KBM-7 (cell line): ENCODE measurements around the gene RUBCN.
"Not testable (repeated sequence)": the region's sequence is repeated elsewhere in the genome, so short reads cannot be mapped to it uniquely, and the experiment has no call there.

Experiments
- DNase-seq: peaks from one replicate; pipeline ENCODE4 v3.0.0-alpha.2; 2015
- in situ Hi-C: fragments of 300-500 bp; cut with MboI; formaldehyde crosslinking; loops from 2 replicates; pipeline ENCODE4 v1.14.3; 2020; ENCODE audit warnings: low sequenced_read_pairs, low pct_unique_long_range_greater_than_20kb, mixed read lengths

RUBCN gene

DNA sequence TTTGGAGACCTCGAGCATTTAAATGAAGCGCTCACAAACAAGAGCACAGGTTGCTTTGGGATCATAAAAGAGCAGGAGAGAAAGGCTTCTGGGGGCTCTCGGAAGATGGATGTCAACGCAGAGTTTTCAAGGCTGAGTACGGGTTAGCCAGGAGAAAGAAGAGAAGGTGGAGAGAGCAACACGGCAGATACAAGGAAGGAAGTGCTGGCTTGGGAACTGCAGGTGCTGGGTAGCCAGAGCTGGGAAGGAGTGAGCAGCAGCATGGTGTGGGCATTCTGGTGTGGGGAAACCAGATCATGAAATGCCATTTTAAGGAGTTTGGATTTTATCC lies 580 bp upstream of the RUBCN start:
- in situ Hi-C loops = no loop called here
- no peak for DNase-seq

DNA sequence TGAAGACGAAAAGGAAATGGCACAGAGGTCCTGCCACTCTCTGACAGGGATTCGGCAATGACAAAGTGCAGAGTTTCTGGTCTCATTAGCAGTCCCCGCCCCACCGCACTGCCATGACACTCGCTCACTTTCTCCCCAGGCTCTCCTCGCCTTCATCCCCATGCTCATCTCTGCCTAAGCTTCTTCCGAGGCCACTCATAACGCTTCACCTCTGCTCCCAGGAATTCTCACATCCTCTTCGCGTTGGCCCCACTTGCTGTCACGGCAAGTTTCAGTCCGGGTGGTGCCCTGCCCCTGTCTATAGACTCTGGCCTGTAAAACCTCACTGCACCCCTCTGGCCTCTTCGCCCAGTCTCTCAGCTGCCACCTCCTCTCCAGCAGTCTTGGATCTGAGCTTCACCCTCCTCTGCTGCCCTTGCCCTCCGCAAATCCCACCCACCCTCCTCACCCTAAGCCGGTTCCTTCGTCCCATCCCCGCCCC lies 654 bp downstream of the RUBCN start:
- no peak for DNase-seq
- in situ Hi-C loops = no loop called here

DNA sequence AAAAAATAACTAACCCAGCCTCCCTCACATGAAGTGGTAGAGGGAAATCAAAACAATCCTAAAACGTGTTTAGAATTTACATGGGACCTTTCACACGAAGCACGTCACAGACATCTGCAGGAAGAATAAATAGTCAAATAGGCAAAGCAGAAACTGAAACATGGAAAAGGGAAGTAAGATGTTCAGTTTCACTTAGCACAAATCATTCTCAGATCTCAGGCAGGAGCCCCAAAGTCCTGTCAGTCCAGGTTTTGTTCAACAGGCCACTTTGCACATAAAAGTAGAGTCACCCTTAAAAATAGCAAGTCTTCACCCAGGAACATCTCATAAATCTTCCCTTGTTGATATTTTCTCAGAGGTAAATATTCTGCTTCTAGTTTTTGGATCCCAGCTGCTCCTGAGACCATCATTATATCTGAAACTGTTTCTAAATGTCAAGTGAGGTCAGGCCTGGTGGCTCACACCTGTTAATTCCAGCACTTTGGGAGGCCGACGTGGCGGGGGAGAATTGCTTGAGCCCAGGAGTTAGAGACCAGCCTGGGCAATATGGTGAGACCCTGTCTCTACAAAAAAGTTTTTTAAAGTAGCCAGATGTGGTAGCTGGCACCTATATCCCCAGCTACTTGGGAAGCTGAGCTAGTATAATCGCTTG lies 1.9 kb downstream of the RUBCN start:
- DNase-seq = peak; percentile 83
- in situ Hi-C loops = no loop called here

DNA sequence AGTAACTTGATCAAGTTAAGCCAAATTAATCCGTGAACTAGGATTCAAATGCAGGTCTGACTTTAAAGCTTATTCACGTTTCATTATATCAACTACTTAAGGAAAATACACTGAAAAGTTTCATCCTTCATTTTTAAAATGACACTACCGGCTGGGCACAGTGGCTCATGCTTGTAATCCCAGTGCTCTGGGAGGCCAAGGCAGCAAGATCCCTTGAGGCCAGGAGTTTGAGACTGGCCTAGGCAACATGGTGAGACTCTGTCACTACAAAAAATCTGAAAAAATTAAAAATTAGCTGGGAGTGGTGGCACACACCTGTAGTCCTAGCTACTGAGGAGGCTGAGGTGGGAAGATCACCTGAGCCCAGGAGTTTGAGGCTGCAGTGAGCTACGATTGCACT lies 3.7 kb downstream of the RUBCN start:
- in situ Hi-C loops = no loop called here
- DNase-seq = no peak

DNA sequence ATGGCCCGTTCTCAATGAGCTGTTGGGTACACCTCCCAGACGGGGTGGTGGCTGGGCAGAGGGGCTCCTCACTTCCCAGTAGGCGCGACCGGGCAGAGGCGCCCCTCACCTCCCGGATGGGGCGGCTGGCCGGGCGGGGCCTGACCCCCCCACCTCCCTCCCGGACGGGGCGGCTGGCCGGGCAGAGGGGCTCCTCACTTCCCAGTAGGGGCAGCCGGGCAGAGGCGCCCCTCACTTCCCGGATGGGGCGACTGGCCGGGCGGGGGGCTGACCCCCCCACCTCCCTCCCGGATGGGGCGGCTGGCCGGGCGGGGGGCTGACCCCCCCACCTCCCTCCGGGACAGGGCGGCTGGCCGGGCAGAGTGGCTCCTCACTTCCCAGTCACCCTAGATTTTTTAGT lies 5.2 kb downstream of the RUBCN start:
- DNase-seq, in situ Hi-C loops: not testable (repeated sequence)

DNA sequence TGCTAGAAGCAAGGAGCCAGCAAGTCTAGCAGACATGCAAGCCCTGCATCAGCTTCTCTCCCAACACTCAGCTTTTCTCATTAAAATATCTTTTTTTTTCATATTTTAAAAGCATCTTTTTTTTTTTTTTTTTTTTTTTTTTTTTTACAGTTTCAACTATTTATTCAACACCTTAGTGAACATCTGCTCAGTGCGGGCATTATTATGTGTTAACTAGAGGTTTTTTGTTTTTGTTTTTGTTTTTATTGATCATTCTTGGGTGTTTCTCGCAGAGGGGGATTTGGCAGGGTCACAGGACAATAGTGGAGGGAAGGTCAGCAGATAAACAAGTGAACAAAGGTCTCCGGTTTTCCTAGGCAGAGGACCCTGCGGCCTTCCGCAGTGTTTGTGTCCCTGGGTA lies 5.9 kb downstream of the RUBCN start:
- in situ Hi-C loops, DNase-seq: not testable (repeated sequence)

DNA sequence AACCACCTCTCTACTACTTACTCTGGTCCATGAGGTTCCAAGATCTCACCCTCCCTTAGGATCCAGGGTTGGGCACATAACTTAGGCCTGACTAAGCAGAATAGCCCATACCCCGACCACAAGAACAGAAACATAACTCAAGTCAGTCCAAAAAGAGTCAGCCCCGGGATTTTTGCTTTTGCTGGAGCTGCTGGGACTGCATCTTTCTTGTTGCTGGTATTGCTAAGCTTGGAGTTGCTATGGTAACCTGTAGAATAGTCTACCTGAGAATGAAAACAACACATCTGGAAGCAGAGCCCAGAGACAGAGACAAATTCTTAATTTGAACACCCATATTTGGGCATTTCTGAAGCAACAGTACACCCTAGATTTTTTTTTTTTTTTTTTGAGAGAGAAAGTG lies 6.5 kb downstream of the RUBCN start:
- DNase-seq = peak; percentile 33
- in situ Hi-C loops = no loop called here

DNA sequence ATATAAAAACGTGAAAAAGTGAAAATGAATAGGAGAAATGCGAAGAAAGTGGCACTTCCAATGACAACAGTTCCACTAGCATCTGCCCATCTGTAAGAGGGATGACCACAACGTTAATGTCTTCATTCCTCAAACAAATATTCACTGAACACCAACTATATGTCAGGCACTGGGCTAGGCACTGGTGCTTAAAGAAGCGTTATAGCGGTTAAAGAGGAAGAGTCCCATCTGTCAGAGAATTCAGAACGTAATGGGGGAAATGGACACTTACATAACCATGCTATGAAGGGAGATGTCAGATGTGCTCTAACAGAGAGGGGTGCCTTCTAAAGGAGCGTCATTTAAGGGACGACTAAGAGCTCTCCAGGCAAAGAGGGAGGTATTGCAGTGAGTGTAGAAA lies 8.2 kb downstream of the RUBCN start:
- in situ Hi-C loops = no loop called here
- peak; percentile 40 for DNase-seq

DNA sequence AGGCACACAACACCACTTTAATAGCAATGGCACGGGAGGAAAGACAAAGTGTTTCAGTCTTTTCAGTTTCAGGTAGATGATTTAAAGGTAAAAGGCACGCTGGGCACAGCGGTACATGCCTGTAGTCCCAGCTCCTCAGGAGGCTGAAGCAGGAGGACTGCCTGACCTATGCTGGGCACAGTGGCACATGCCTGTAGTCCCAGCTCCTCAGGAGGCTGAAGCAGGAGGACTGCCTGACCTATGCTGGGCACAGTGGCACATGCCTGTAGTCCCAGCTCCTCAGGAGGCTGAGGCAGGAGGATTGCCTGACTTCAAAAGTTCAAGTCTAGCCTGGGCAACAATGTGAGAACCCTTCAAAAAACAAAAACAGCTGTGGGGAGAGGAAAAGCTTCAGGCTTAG lies 8.8 kb downstream of the RUBCN start:
- in situ Hi-C loops, DNase-seq: not testable (repeated sequence)

DNA sequence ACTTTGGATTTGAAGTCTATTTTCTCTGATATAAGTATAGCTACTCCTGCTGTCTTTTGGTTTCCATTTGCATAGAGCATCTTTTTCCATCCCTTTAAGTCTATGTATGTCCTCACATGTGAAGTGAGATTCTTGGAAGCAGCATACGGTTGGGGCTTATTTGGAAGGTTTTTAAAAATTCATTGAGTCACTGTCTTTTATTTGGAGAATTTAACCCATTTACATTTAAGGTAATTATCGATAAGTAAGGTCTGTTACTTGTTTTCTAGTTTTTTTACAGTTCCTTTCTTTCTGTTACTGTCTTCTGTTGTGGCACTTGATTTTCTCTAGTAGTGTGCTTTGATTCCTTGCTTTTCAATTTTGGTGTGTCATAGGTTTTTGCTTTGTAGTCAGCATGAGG lies 14.0 kb downstream of the RUBCN start:
- in situ Hi-C loops = no loop called here
- DNase-seq = no peak

DNA sequence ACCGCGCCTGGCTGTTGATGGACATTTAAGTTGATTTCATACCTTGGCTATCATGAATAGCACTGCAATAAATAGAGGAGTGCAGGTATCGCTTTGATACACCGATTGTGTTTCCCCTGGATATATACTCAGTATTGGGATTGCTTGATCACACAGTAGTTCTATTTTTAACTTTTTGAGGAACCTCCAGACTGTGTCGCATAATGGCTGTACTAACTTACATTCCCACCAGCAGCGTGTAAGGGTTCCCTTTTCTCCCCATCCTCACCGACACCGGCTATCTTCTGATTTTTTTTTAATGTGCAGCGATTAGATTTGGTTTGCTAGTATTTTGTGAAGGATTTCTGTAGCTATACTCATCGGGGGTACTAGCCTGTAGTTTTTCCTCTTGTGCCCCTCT lies 16.0 kb downstream of the RUBCN start:
- in situ Hi-C loops = no loop called here

DNA sequence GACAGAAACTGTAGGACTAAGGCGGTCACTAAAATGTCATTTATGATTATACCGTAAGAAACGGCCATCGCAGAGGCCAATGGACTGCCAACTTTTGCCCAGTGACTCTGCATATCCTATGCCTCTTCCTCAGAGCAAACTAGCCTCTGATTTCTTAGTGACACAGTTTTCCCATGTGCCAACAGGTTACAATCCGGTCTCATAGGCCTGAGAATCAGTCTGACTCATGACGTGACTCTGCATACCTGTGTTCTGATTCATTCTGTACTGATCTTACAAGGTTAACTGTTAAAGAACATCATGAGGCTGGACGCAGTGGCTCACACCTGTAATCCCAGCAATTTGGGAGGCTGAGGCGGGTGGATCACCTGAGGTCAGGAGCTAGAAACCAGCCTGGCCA lies 17.8 kb downstream of the RUBCN start:
- in situ Hi-C loops = no loop called here
- no peak for DNase-seq

More for the DNA sequence above, 16.0 kb downstream of the RUBCN start:
- DNase-seq = no peak

DNA sequence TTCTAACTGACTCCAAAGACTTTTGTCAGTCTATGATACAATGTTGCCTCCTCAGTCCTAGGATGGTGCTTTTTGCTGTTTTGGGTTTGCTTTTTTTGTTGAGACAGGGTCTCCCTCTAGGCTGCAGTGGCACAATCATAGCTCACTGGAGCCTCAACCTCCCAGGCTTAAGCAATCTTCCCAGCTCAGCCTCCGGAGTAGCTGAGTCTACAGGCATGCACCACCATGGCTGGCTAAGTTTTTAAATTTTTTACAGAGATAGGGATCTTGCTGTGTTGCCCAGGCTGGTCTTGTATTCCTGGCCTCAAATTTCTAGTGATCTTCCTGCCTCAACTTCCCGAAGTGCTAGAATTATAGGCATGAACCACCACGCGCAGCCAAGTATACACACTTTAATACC lies 22.5 kb downstream of the RUBCN start:
- in situ Hi-C loops = no loop called here
- DNase-seq = no peak

DNA sequence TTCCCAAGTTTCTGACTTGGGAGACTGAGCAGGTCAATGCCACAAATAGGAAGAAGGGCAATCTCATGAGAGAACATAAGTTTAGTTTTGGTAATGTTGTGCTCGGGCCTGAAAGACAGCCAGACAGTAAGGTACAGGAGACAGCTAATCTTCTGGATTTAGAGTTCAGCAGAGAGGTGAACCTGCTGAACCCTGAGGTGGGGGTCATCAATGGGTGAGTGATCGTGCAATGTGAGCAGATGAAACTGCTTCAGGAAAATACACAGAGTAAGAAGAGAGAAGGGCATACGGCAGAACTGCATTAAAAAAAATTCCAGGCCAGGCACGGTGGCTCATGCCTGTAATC lies 23.3 kb downstream of the RUBCN start:
- in situ Hi-C loops = no loop called here
- no peak for DNase-seq

DNA sequence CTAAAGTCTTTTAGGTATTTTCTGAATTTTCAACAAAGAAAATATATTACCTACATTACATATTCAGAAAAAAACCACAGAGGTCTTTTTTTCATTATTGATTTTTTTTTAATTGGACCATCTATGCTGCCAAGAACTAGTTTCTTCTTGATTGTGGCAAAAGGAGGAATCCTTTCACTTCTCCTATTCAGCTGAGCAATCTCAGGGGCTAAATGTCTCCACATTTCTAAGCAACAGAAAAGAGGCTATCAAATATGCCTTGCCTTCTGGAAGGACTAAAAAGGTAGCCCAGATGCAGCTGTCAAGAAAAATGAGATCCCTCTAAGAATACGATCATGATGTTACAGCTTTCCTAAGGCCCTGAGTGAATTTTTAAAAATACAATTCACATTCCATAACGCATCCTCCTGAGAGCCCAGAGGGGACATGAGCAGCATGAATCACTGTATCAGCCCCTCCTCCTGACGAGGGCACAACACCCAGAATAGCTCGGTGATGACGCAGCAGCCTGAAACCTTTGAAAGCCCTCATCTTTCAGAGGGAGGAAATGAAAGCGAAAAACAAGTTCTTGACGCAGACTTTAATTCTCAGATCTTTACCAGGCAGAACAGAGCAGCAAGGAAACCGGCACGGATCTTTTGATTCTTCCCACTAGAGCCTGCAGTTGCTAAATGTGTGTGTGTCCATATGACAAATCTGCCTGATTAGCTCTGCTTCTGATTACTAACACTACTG lies 24.6 kb downstream of the RUBCN start:
- peak; percentile 86 for DNase-seq
- in situ Hi-C loops = no loop called here

DNA sequence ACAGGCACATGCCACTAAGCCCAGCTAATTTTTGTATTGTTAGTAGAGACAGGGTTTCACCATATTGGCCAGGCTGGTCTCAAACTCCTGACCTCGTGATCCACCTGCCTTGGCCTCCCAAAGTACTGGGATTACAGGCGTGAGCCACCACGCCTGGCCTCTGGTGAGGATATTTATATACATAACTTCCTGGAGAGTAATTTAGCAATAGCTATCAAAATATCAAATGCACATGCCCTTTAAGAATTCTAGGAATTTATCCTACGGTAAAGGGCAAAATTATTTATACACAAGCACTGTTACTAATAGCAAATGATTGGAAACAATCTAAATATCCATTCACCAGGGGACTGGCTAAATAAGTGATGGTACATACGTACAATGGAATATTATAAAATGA lies 25.7 kb downstream of the RUBCN start:
- DNase-seq, in situ Hi-C loops: not testable (repeated sequence)

DNA sequence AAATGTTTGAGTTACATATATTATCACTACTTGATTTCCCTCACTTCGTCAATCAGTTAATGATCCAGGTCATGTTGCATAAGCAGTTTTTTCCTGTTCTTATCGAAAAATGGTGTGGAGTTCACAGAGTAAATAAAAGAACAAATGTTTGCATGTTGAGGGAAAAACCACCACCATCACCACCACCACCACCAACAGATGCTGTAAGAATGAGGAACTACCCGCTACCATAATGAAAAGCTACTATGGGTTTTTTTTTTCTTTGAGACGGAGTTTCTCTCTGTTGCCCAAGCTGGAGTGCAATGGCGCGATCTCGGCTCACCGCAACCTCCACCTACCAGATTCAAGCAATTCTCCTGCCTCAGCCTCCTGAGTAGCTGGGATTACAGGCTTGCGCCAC lies 27.6 kb downstream of the RUBCN start:
- in situ Hi-C loops = no loop called here
- peak; percentile 85 for DNase-seq

DNA sequence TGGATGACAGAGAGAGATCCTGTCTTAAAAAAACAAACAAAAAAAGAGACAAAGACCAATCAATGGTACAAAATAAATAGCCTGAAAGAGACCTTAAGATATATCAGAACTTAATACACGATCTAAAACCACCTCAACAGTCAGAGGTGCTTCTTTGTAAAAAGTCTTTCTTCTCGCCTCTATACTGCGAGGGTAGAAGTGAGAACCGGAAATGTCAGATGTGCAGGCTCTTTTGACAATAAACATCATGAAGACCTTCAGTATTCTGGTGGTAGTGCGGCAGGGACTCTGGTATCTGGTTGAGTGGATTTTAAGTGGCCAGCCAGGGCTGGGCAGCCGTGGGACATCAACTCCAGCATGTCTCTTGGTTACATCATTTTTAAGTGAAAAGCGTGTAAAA lies 30.0 kb downstream of the RUBCN start:
- in situ Hi-C loops = no loop called here
- DNase-seq = no peak

DNA sequence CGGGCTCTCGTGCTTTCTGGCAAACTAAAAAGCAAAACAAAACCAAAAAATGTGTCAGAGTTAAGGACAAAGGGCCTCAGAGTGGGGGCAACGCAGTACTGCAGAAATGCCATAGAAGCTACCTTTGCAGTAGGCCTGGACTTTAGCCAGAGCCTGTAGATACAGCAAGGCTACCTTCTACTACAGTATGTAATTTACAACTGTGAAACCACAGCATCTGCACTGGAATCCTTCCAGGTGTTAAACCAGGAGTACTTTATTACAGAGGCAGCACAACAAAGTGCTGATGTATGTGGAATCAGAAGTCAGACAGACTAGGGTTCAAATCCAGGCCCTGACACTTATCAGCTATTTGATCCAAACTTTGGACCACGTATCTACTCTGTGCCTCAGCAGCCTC lies 34.9 kb downstream of the RUBCN start:
- no peak for DNase-seq
- in situ Hi-C loops = no loop called here

DNA sequence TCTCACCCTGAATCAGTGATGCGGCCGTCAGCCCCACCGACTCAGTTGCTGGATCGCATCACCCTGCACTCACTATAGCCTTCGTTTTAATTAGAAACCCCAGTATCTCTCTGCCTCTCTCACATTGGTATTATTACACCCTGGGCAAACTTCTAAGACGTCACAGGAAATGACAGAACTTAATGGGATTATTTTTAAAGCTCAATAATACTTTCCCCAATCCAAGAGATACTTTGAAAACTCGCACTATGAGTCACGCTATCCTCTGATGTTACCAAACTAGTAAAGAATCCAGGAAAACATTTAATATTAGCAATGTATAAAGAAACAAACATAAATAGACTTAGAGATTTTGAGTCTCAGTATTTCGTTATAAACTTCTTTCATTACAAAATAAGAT lies 36.6 kb downstream of the RUBCN start:
- in situ Hi-C loops = no loop called here
- no peak for DNase-seq

DNA sequence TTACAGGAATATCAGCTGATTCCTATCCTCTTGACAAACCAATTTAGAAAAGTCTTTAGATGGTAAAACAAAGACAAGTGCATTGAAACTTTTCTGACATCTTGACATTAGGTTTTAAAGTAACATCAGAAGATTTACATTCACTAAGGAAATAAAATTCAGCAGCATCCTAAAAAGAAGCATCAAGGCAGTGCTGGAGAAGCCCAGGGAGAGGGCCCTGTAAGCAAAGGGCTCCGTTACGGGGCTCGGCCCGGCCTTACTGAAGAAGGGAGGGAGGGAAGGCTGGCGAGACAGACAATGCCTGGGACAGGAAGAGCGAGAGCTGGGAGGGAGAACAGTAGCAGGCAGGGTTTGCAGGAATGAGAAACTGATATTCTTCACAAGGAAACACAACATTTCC lies 39.3 kb downstream of the RUBCN start:
- in situ Hi-C loops = no loop called here
- no peak for DNase-seq
